ENCODE results near the gene EFNA4. TPM values are rescaled to one million over a fixed set of nuclear protein-coding genes. Genes with fewer than 3 reads are reported as not detected.

EFNA4 gene
- total RNA-seq, 1 experiment from 2014 or later = 14.5 TPM

GRCh38 chr1:155030243-155030795, 33.2 kb upstream of the EFNA4 start:
- no peak for DNase-seq
- Histone ChIP-seq H4K20me1 (ENCODE audit: insufficient read depth, low read depth, low read length) (no peaks in the 10 kb centered on the region), H3K9me2 (replicated peaks; ENCODE audit: insufficient read depth, low read length) (no peaks in the 10 kb centered on the region), H3K9me3 (ENCODE audit: low read length) (no peaks in the 10 kb centered on the region), H3K79me2 (ENCODE audit: low read length) (no peaks in the 10 kb centered on the region), H2AFZ (ENCODE audit: low read length) (no peak overlapping the region), H3K27ac (ENCODE audit: low read length) (no peak overlapping the region), H3K36me3 (ENCODE audit: insufficient read depth, low read length) (no peaks in the 10 kb centered on the region), H3K4me3 (ENCODE audit: low read length) (no peak overlapping the region), H3K4me2 (ENCODE audit: low read depth, low read length, poor library complexity, severe bottlenecking) (no peak overlapping the region), H3K27me3 (ENCODE audit: low read length) (no peaks in the 10 kb centered on the region), H3K9ac (ENCODE audit: low read length) (no peak overlapping the region), H3K4me1 (ENCODE audit: low read length) (no peaks in the 10 kb centered on the region)

- Histone ChIP-seq H3K79me2 (ENCODE audit: low read length) (no peaks in the 10 kb centered on the region), H3K27me3 (ENCODE audit: low read length) (no peaks in the 10 kb centered on the region), H3K4me2 (ENCODE audit: low read depth, low read length, poor library complexity, severe bottlenecking) (no peak overlapping the region), H4K20me1 (ENCODE audit: insufficient read depth, low read depth, low read length) (no peaks in the 10 kb centered on the region), H3K27ac (ENCODE audit: low read length) (no peak overlapping the region), H3K9me2 (replicated peaks; ENCODE audit: insufficient read depth, low read length) (no peaks in the 10 kb centered on the region), H3K4me3 (ENCODE audit: low read length) (no peak overlapping the region), H3K9ac (ENCODE audit: low read length) (no peak overlapping the region), H3K9me3 (ENCODE audit: low read length) (no peaks in the 10 kb centered on the region), H2AFZ (ENCODE audit: low read length) (no peak overlapping the region), H3K36me3 (ENCODE audit: insufficient read depth, low read length) (no peaks in the 10 kb centered on the region), H3K4me1 (ENCODE audit: low read length) (no peaks in the 10 kb centered on the region)
- DNase-seq = no peak
These were observed 32.6 kb upstream of the EFNA4 start for GRCh38 chr1:155030899-155031298.

GRCh38 chr1:155032886-155033285, 30.7 kb upstream of the EFNA4 start:
- no peaks in the 10 kb centered on the region for H3K79me2 ChIP-seq (ENCODE audit: low read length)
- no peaks in the 10 kb centered on the region for H3K36me3 ChIP-seq (ENCODE audit: insufficient read depth, low read length)
- no peak overlapping the region for H3K9ac ChIP-seq (ENCODE audit: low read length)
- no peaks in the 10 kb centered on the region for H4K20me1 ChIP-seq (ENCODE audit: insufficient read depth, low read depth, low read length)
- H3K27ac ChIP-seq (ENCODE audit: low read length) = no peak overlapping the region
- H2AFZ ChIP-seq (ENCODE audit: low read length) = no peak overlapping the region
- no peaks in the 10 kb centered on the region for H3K9me2 ChIP-seq (replicated peaks; ENCODE audit: insufficient read depth, low read length)
- no peak overlapping the region for H3K4me2 ChIP-seq (ENCODE audit: low read depth, low read length, poor library complexity, severe bottlenecking)
- H3K9me3 ChIP-seq (ENCODE audit: low read length) = no peaks in the 10 kb centered on the region
- H3K27me3 ChIP-seq (ENCODE audit: low read length) = no peaks in the 10 kb centered on the region
- no peak overlapping the region for H3K4me3 ChIP-seq (ENCODE audit: low read length)
- H3K4me1 ChIP-seq (ENCODE audit: low read length) = no peaks in the 10 kb centered on the region
- no peak for DNase-seq

- Histone ChIP-seq H3K4me1 (ENCODE audit: low read length) (no peaks in the 10 kb centered on the region), H2AFZ (ENCODE audit: low read length) (no peak within 1 kb of the TSS), H3K4me3 (ENCODE audit: low read length) (no peak within 1 kb of the TSS), H4K20me1 (ENCODE audit: insufficient read depth, low read depth, low read length) (no peaks in the 10 kb centered on the region), H3K36me3 (ENCODE audit: insufficient read depth, low read length) (no peaks in the 10 kb centered on the region), H3K27ac (ENCODE audit: low read length) (no peak within 1 kb of the TSS), H3K79me2 (ENCODE audit: low read length) (no peaks in the 10 kb centered on the region), H3K9ac (ENCODE audit: low read length) (no peak within 1 kb of the TSS), H3K4me2 (ENCODE audit: low read depth, low read length, poor library complexity, severe bottlenecking) (no peak within 1 kb of the TSS), H3K9me3 (ENCODE audit: low read length) (no peaks in the 10 kb centered on the region), H3K27me3 (ENCODE audit: low read length) (no peaks in the 10 kb centered on the region), H3K9me2 (replicated peaks; ENCODE audit: insufficient read depth, low read length) (no peaks in the 10 kb centered on the region)
- DNase-seq = no peak
These were observed 30.0 kb upstream of the EFNA4 start, which contains the start of the genes DCST1 and DCST2 for GRCh38 chr1:155033524-155033923. Gene DCST1, plus strand, starts transcription at chr1:155033824. Its CDS starts 213 bp downstream, at chr1:155034037. Gene DCST2, minus strand, starts transcription at chr1:155033781. Its CDS starts 80 bp downstream, at chr1:155033701.

- H3K4me2 ChIP-seq (ENCODE audit: low read depth, low read length, poor library complexity, severe bottlenecking) = no peak overlapping the region
- H3K27ac ChIP-seq (ENCODE audit: low read length) = no peak overlapping the region
- H3K27me3 ChIP-seq (ENCODE audit: low read length) = no peaks in the 10 kb centered on the region
- H4K20me1 ChIP-seq (ENCODE audit: insufficient read depth, low read depth, low read length) = no peaks in the 10 kb centered on the region
- H3K79me2 ChIP-seq (ENCODE audit: low read length) = no peaks in the 10 kb centered on the region
- no peak for DNase-seq
- H2AFZ ChIP-seq (ENCODE audit: low read length) = no peak overlapping the region
- H3K4me3 ChIP-seq (ENCODE audit: low read length) = no peak overlapping the region
- H3K4me1 ChIP-seq (ENCODE audit: low read length) = no peaks in the 10 kb centered on the region
- H3K9me2 ChIP-seq (replicated peaks; ENCODE audit: insufficient read depth, low read length) = no peaks in the 10 kb centered on the region
- H3K9me3 ChIP-seq (ENCODE audit: low read length) = no peaks in the 10 kb centered on the region
- H3K36me3 ChIP-seq (ENCODE audit: insufficient read depth, low read length) = no peaks in the 10 kb centered on the region
- no peak overlapping the region for H3K9ac ChIP-seq (ENCODE audit: low read length)
These were observed 29.0 kb upstream of the EFNA4 start for GRCh38 chr1:155034318-155035208.

- H3K36me3 ChIP-seq (ENCODE audit: insufficient read depth, low read length) = no peaks in the 10 kb centered on the region
- no peak overlapping the region for H3K27ac ChIP-seq (ENCODE audit: low read length)
- no peak overlapping the region for H3K4me3 ChIP-seq (ENCODE audit: low read length)
- H4K20me1 ChIP-seq (ENCODE audit: insufficient read depth, low read depth, low read length) = no peaks in the 10 kb centered on the region
- DNase-seq = no peak
- H3K27me3 ChIP-seq (ENCODE audit: low read length) = no peaks in the 10 kb centered on the region
- no peak overlapping the region for H2AFZ ChIP-seq (ENCODE audit: low read length)
- no peak overlapping the region for H3K9ac ChIP-seq (ENCODE audit: low read length)
- H3K9me2 ChIP-seq (replicated peaks; ENCODE audit: insufficient read depth, low read length) = no peaks in the 10 kb centered on the region
- no peaks in the 10 kb centered on the region for H3K4me1 ChIP-seq (ENCODE audit: low read length)
- no peak overlapping the region for H3K4me2 ChIP-seq (ENCODE audit: low read depth, low read length, poor library complexity, severe bottlenecking)
- no peaks in the 10 kb centered on the region for H3K9me3 ChIP-seq (ENCODE audit: low read length)
- H3K79me2 ChIP-seq (ENCODE audit: low read length) = no peaks in the 10 kb centered on the region
These were observed 27.6 kb upstream of the EFNA4 start for GRCh38 chr1:155035936-155036335.

GRCh38 chr1:155037043-155037442, 26.5 kb upstream of the EFNA4 start:
- no peaks in the 10 kb centered on the region for H3K4me1 ChIP-seq (ENCODE audit: low read length)

GRCh38 chr1:155037851-155038441, 25.6 kb upstream of the EFNA4 start:
- H3K9ac ChIP-seq (ENCODE audit: low read length) = no peak overlapping the region
- H3K27ac ChIP-seq (ENCODE audit: low read length) = no peak overlapping the region
- no peaks in the 10 kb centered on the region for H3K79me2 ChIP-seq (ENCODE audit: low read length)
- no peak overlapping the region for H2AFZ ChIP-seq (ENCODE audit: low read length)
- H3K4me1 ChIP-seq (ENCODE audit: low read length) = no peaks in the 10 kb centered on the region
- DNase-seq = no peak
- no peaks in the 10 kb centered on the region for H3K9me2 ChIP-seq (replicated peaks; ENCODE audit: insufficient read depth, low read length)
- no peaks in the 10 kb centered on the region for H4K20me1 ChIP-seq (ENCODE audit: insufficient read depth, low read depth, low read length)
- H3K27me3 ChIP-seq (ENCODE audit: low read length) = no peaks in the 10 kb centered on the region
- H3K9me3 ChIP-seq (ENCODE audit: low read length) = no peaks in the 10 kb centered on the region
- H3K4me2 ChIP-seq (ENCODE audit: low read depth, low read length, poor library complexity, severe bottlenecking) = no peak overlapping the region
- H3K36me3 ChIP-seq (ENCODE audit: insufficient read depth, low read length) = no peaks in the 10 kb centered on the region
- no peak overlapping the region for H3K4me3 ChIP-seq (ENCODE audit: low read length)

More at GRCh38 chr1:155037043-155037442, 26.5 kb upstream of the EFNA4 start:
- no peak overlapping the region for H2AFZ ChIP-seq (ENCODE audit: low read length)
- H3K9me2 ChIP-seq (replicated peaks; ENCODE audit: insufficient read depth, low read length) = no peaks in the 10 kb centered on the region
- DNase-seq = no peak
- H3K27ac ChIP-seq (ENCODE audit: low read length) = no peak overlapping the region
- H3K79me2 ChIP-seq (ENCODE audit: low read length) = no peaks in the 10 kb centered on the region
- H3K27me3 ChIP-seq (ENCODE audit: low read length) = no peaks in the 10 kb centered on the region
- H3K9me3 ChIP-seq (ENCODE audit: low read length) = no peaks in the 10 kb centered on the region
- no peaks in the 10 kb centered on the region for H4K20me1 ChIP-seq (ENCODE audit: insufficient read depth, low read depth, low read length)
- no peaks in the 10 kb centered on the region for H3K36me3 ChIP-seq (ENCODE audit: insufficient read depth, low read length)
- H3K9ac ChIP-seq (ENCODE audit: low read length) = no peak overlapping the region
- H3K4me2 ChIP-seq (ENCODE audit: low read depth, low read length, poor library complexity, severe bottlenecking) = no peak overlapping the region
- H3K4me3 ChIP-seq (ENCODE audit: low read length) = no peak overlapping the region

All from Karpas-422 (cell line).